Spleen (tissue), 7 donors: ENCODE results near the gene FBXO21.

Experiments used
- CTCF ChIP-seq, 11 experiments: fragments of 200-600 bp in 7 of 11; fragments of 450-650 bp in 4 of 11; sonication (generic) in 4 of 11; IDR thresholded peaks in 8 of 11; conservative IDR thresholded peaks in 3 of 11; 1 replicate in 7 of 11; 2 replicates in 4 of 11; pipeline versions ENCODE4 v1.4.0 to v1.8.0; 2016 to 2021; ENCODE audit warnings: antibody characterized with exemption in 11 of 11, inconsistent platforms in 4 of 11, mild to moderate bottlenecking in 1 of 11
- POLR2A ChIP-seq, 3 donors: fragments of 450-650 bp; IDR thresholded peaks; one replicate each; pipeline ENCODE4 v1.5.1; 2017; ENCODE audit warnings: antibody characterized with exemption in 3 of 3, mild to moderate bottlenecking in 1 of 3
- donor health status: DM: no; HTN: no; CAD: no; lungs with moderate emphysema.
- donor health status: DM: no; HTN: no; CAD: no.
- donor health status: DM: no; HTN: no; CAD: no.

DNA sequence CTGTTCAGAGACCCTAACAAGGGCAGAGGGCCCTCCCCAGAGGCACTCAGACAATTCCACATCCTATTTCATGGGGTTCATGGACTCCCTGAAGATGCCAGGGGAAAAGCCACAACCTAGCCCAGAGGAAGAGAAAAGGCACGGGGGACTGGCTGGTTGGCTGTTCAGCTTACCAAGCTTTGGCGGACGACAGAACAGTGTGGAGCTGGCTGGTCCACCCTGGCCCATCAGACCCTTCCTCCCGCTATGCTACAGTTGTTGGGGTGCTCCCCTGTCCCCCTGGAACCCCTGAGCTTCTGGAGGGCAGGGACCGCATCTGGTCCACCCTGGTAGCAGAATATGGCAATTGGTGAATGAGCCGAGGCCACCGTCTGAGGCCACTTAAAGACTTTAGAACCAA is 97.4 kb downstream of the FBXO21 start:
- TF ChIP-seq CTCF (IDR thresholded peaks at IDR 0.05 in 8 of 11, conservative IDR thresholded peaks at IDR 0.05 in 3 of 11) (no peak), POLR2A (IDR thresholded peaks at IDR 0.05) (no peak)
